ENCODE measurements around the gene TLX3.

- TF ChIP-seq, protein P1, sequence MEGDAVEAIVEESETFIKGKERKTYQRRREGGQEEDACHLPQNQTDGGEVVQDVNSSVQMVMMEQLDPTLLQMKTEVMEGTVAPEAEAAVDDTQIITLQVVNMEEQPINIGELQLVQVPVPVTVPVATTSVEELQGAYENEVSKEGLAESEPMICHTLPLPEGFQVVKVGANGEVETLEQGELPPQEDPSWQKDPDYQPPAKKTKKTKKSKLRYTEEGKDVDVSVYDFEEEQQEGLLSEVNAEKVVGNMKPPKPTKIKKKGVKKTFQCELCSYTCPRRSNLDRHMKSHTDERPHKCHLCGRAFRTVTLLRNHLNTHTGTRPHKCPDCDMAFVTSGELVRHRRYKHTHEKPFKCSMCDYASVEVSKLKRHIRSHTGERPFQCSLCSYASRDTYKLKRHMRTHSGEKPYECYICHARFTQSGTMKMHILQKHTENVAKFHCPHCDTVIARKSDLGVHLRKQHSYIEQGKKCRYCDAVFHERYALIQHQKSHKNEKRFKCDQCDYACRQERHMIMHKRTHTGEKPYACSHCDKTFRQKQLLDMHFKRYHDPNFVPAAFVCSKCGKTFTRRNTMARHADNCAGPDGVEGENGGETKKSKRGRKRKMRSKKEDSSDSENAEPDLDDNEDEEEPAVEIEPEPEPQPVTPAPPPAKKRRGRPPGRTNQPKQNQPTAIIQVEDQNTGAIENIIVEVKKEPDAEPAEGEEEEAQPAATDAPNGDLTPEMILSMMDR (IDR thresholded peaks at IDR 0.05): no peak
- TF ChIP-seq POLR2A (IDR thresholded peaks at IDR 0.05): no peak
Observed at GRCh38 chr5:171351536-171352073, 42.6 kb downstream of the TLX3 start.
